ENCODE data around the gene KLHL28.

GRCh38 chr14:44956866-44957265, 4.9 kb downstream of the KLHL28 start:
- TF ChIP-seq CTCF (IDR thresholded peaks at IDR 0.05) (no peak), POLR2A (IDR thresholded peaks at IDR 0.05) (no peak)

Data from lower leg skin (tissue), 3 donors.